PC-3 (cell line): ENCODE measurements around the gene NVL. TPM values are rescaled to one million over a fixed set of nuclear protein-coding genes. Genes with fewer than 3 reads are reported as not detected.
A peak's percentile ranks its signal among the peaks of the same experiment; 100 is the strongest.

ENCODE experiments used
- ATAC-seq: fragments of 200-7000 bp; cut with Tn5 transposase; 2 replicates; pipeline ENCODE4 v1.9.1; 2020; ENCODE audit warnings: mild to moderate bottlenecking, moderate library complexity
- BruUV-seq: library from RNA; stranded (reverse); fragments of 400-500 nt; replicated peaks from 2 replicates; lab custom pipeline; 2021; lab: Mats Ljungman, UMichigan
- CTCF ChIA-PET: fragments of 300-600 bp; sonication (Branson Sonifier 250); formaldehyde crosslinking; loops from one replicate; lab custom pipeline; 2022; ENCODE audit warnings: antibody characterized with exemption; lab: Charles Lee
- POLR2A ChIA-PET: fragments of 300-600 bp; sonication (Branson Sonifier 250); formaldehyde crosslinking; loops from one replicate; lab custom pipeline; 2022; ENCODE audit warnings: antibody characterized with exemption; ENCODE audit not compliant: unreplicated experiment; lab: Charles Lee
- DNase-seq: peaks from one replicate; pipeline ENCODE4 v3.0.0-alpha.2; 2015
- H2AFZ ChIP-seq: fragments of 300-600 bp; sonication (generic); 2 replicates; pipeline ENCODE4 v1.6.0; 2016; ENCODE audit warnings: antibody characterized with exemption, low read length
- H3F3A ChIP-seq: fragments of 300-600 bp; sonication (generic); one replicate; pipeline ENCODE4 v1.6.0; 2017; ENCODE audit warnings: antibody characterized with exemption, low read length, control low read depth, mild to moderate bottlenecking; ENCODE audit not compliant: unreplicated experiment
- H3K27ac ChIP-seq: fragments of 300-600 bp; sonication (generic); 2 replicates; pipeline ENCODE4 v1.5.1; 2016; ENCODE audit warnings: mild to moderate bottlenecking, low read length
- H3K27me3 ChIP-seq: fragments of 300-600 bp; sonication (generic); 2 replicates; pipeline ENCODE4 v1.6.1; 2016; ENCODE audit warnings: low read length, mixed read lengths
- H3K36me3 ChIP-seq: fragments of 300-600 bp; sonication (generic); 2 replicates; pipeline ENCODE4 v1.6.1; 2016; ENCODE audit warnings: low read depth, mixed run types, low read length, mixed read lengths
- H3K4me1 ChIP-seq: fragments of 300-600 bp; sonication (generic); 2 replicates; pipeline ENCODE4 v1.5.1; 2016; ENCODE audit warnings: low read length; ENCODE audit not compliant: insufficient read depth
- H3K4me2 ChIP-seq: fragments of 300-600 bp; sonication (generic); 2 replicates; pipeline ENCODE4 v1.6.0; 2016; ENCODE audit warnings: low read length
- H3K4me3 ChIP-seq: fragments of 300-600 bp; sonication (generic); 2 replicates; pipeline ENCODE4 v1.5.1; 2016; ENCODE audit warnings: mild to moderate bottlenecking, low read length, mixed read lengths
- H3K79me2 ChIP-seq: fragments of 300-600 bp; sonication (generic); 2 replicates; pipeline ENCODE4 v1.6.1; 2017; ENCODE audit warnings: low read length, mixed read lengths
- H3K9ac ChIP-seq: fragments of 300-600 bp; sonication (generic); 2 replicates; pipeline ENCODE4 v1.6.0; 2016; ENCODE audit warnings: mild to moderate bottlenecking, low read length
- H3K9me2 ChIP-seq: fragments of 300-600 bp; sonication (generic); replicated peaks from 2 replicates; pipeline ENCODE4 v1.6.1; 2016; ENCODE audit warnings: mixed run types, low read length, mixed read lengths
- H3K9me3 ChIP-seq: fragments of 300-600 bp; sonication (generic); 2 replicates; pipeline ENCODE4 v1.6.1; 2016; ENCODE audit warnings: low read length, mixed read lengths
- H4K20me1 ChIP-seq: fragments of 300-600 bp; sonication (generic); 2 replicates; pipeline ENCODE4 v1.6.1; 2016; ENCODE audit warnings: low read length, mixed read lengths
- CTCF ChIP-seq: fragments of 300-600 bp; sonication (generic); conservative IDR thresholded peaks from 2 replicates; pipeline ENCODE4 v1.5.1; 2017; ENCODE audit warnings: antibody characterized with exemption, low read depth, mild to moderate bottlenecking, low read length
- EZH2 ChIP-seq: fragments of 300-600 bp; sonication (generic); IDR thresholded peaks from one replicate; pipeline ENCODE4 v1.6.1; 2017; ENCODE audit warnings: antibody characterized with exemption, mild to moderate bottlenecking, low read length; ENCODE audit not compliant: unreplicated experiment
- EZH2phosphoT487 ChIP-seq: fragments of 300-600 bp; sonication (generic); IDR thresholded peaks from 2 replicates; pipeline ENCODE4 v1.6.1; 2018; ENCODE audit warnings: mild to moderate bottlenecking, antibody characterized with exemption, low read length, borderline replicate concordance
- intact Hi-C: fragments of 100-400 bp; cut with micrococcal nuclease; formaldehyde crosslinking; loops from 2 replicates; pipeline ENCODE4 v1.9.0; 2023
- total RNA-seq: library from RNA; depleted of rRNA; stranded (reverse); fragments of >200 nt; gene quantifications from 2 replicates; pipeline ENCODE4 v1.2.3, GENCODE V29; 2014

The NVL gene
- total RNA-seq, 1 experiment from 2014 or later, result 37.1 TPM

GRCh38 chr1:224219011-224219611 is 110.9 kb downstream of the NVL start:
- H3K36me3 ChIP-seq, result no peaks in the 10 kb centered on the region
- no peaks in the 10 kb centered on the region for H4K20me1 ChIP-seq
- no peaks in the 10 kb centered on the region for H3F3A ChIP-seq
- BruUV-seq, result no TSS peak
- H3K4me1 ChIP-seq, result peaks cover 5% of the 10 kb centered on the region
- intact Hi-C loops, result no loop called here
- DNase-seq (no peak), ATAC-seq (no peak)
- no peaks in the 10 kb centered on the region for H3K9me2 ChIP-seq
- POLR2A ChIA-PET, result no interaction called here
- H3K4me2 ChIP-seq, result no peak overlapping the region
- CTCF ChIA-PET, result no interaction called here
- no peak overlapping the region for H3K27ac ChIP-seq
- no peaks in the 10 kb centered on the region for H3K27me3 ChIP-seq
- TF ChIP-seq EZH2 (no peak), CTCF (no peak), EZH2phosphoT487 (no peak)
- H3K9ac ChIP-seq, result no peak overlapping the region
- no peaks in the 10 kb centered on the region for H3K9me3 ChIP-seq
- no peaks in the 10 kb centered on the region for H3K79me2 ChIP-seq
- H3K4me3 ChIP-seq, result no peak overlapping the region
- H2AFZ ChIP-seq, result no peak overlapping the region

- TF ChIP-seq CTCF, result no peak
- TF ChIP-seq EZH2phosphoT487, result no peak
- TF ChIP-seq EZH2, result no peak
- Histone ChIP-seq H3F3A (no peaks in the 10 kb centered on the region), H3K79me2 (no peaks in the 10 kb centered on the region), H3K27me3 (no peaks in the 10 kb centered on the region), H2AFZ (peak overlapping the region; percentile 39; the same call in 1 of the 2 replicates), H3K4me2 (no peak overlapping the region), H3K36me3 (no peaks in the 10 kb centered on the region), H4K20me1 (no peaks in the 10 kb centered on the region), H3K4me3 (no peak overlapping the region), H3K4me1 (peaks cover 10% of the 10 kb centered on the region), H3K27ac (no peak overlapping the region), H3K9ac (no peak overlapping the region), H3K9me2 (no peaks in the 10 kb centered on the region), H3K9me3 (no peaks in the 10 kb centered on the region)
- no peak for ATAC-seq
- ChIA-PET POLR2A (no interaction called here), CTCF (no interaction called here)
- no peak for DNase-seq
- BruUV-seq, result no TSS peak
- intact Hi-C loops, result no loop called here
Measured at GRCh38 chr1:224217655-224218623, 112.0 kb downstream of the NVL start.

GRCh38 chr1:224216382-224216781 is 113.6 kb downstream of the NVL start:
- H3K4me1 ChIP-seq, result peaks cover 20% of the 10 kb centered on the region

More at GRCh38 chr1:224216382-224216781, 113.6 kb downstream of the NVL start:
- H4K20me1 ChIP-seq, result no peaks in the 10 kb centered on the region
- ATAC-seq (no peak), DNase-seq (no peak)
- H2AFZ ChIP-seq, result no peak overlapping the region
- H3K4me2 ChIP-seq, result no peak overlapping the region
- ChIA-PET POLR2A (no interaction called here), CTCF (no interaction called here)
- no peak overlapping the region for H3K4me3 ChIP-seq
- no peaks in the 10 kb centered on the region for H3F3A ChIP-seq
- no peak overlapping the region for H3K27ac ChIP-seq
- no peaks in the 10 kb centered on the region for H3K9me3 ChIP-seq
- H3K27me3 ChIP-seq, result no peaks in the 10 kb centered on the region
- no peaks in the 10 kb centered on the region for H3K9me2 ChIP-seq
- H3K79me2 ChIP-seq, result no peaks in the 10 kb centered on the region
- no TSS peak for BruUV-seq
- H3K36me3 ChIP-seq, result no peaks in the 10 kb centered on the region
- intact Hi-C loops, result no loop called here
- TF ChIP-seq CTCF (no peak), EZH2phosphoT487 (no peak), EZH2 (no peak)
- H3K9ac ChIP-seq, result no peak overlapping the region
